Osteoblast (primary cell): ENCODE results near the gene YES1. TPM values are rescaled to one million over a fixed set of nuclear protein-coding genes. Genes with fewer than 3 reads are reported as not detected.
A peak's percentile ranks its signal among the peaks of the same experiment; 100 is the strongest.

Experiments used
- DNase-seq: peaks from one replicate; pipeline ENCODE4 v3.0.0; 2011; ENCODE audit warnings: low spot score, mixed read lengths; ENCODE audit not compliant: insufficient read length; ENCODE audit errors: missing footprints
- H2AFZ ChIP-seq: 2 replicates; pipeline ENCODE4 v1.6.0; 2011; ENCODE audit warnings: mild to moderate bottlenecking, low read length
- H3K27ac ChIP-seq: 2 replicates; pipeline ENCODE4 v1.5.1; 2011; ENCODE audit warnings: mild to moderate bottlenecking, low read depth, low read length, moderate library complexity
- H3K27me3 ChIP-seq: 2 replicates; pipeline ENCODE4 v1.6.0; 2012; ENCODE audit warnings: mild to moderate bottlenecking, control low read depth, inconsistent platforms, low read length, moderate library complexity; ENCODE audit not compliant: insufficient read depth
- H3K36me3 ChIP-seq: 2 replicates; pipeline ENCODE4 v1.5.1; 2011; ENCODE audit warnings: mild to moderate bottlenecking, low read length, control low read depth, moderate library complexity; ENCODE audit not compliant: insufficient read depth
- H3K4me1 ChIP-seq: 2 replicates; pipeline ENCODE4 v1.5.1; 2011; ENCODE audit warnings: mild to moderate bottlenecking, low read length, control low read depth, moderate library complexity; ENCODE audit not compliant: insufficient read depth
- H3K4me2 ChIP-seq: 2 replicates; pipeline ENCODE4 v1.6.0; 2011; ENCODE audit warnings: mild to moderate bottlenecking, low read length; ENCODE audit not compliant: insufficient read depth
- H3K4me3 ChIP-seq: fragments of 200-600 bp; sonication (generic); 3 replicates; pipeline ENCODE4 v1.5.1; 2012; ENCODE audit warnings: mild to moderate bottlenecking, low read length, inconsistent platforms; ENCODE audit not compliant: insufficient read depth
- H3K79me2 ChIP-seq: 2 replicates; pipeline ENCODE4 v1.6.0; 2012; ENCODE audit warnings: mild to moderate bottlenecking, low read length, control low read depth, inconsistent platforms; ENCODE audit not compliant: insufficient read depth
- H3K9me3 ChIP-seq: 2 replicates; pipeline ENCODE4 v1.5.1; 2011; ENCODE audit warnings: low read depth, low read length, control low read depth
- H4K20me1 ChIP-seq: 2 replicates; pipeline ENCODE4 v1.6.0; 2012; ENCODE audit warnings: mild to moderate bottlenecking, low read length, control low read depth; ENCODE audit not compliant: insufficient read depth
- CTCF ChIP-seq: IDR thresholded peaks from 2 replicates; pipeline ENCODE4 v1.5.1; 2011; ENCODE audit warnings: mild to moderate bottlenecking, low read depth, low read length, moderate library complexity; ENCODE audit errors: extremely low read depth
- total RNA-seq: library from RNA; depleted of rRNA; stranded (reverse); fragments of >200 nt; gene quantifications from 2 replicates; pipeline ENCODE4 v1.2.3, GENCODE V29; 2012

Gene YES1
- total RNA-seq, 1 donor, result 99.5 TPM

- Histone ChIP-seq H3K4me1 (peaks cover 7% of the 10 kb centered on the region), H3K36me3 (no peaks in the 10 kb centered on the region), H3K27me3 (no peaks in the 10 kb centered on the region), H3K79me2 (no peaks in the 10 kb centered on the region), H4K20me1 (no peaks in the 10 kb centered on the region), H2AFZ (no peak overlapping the region), H3K9me3 (no peaks in the 10 kb centered on the region), H3K27ac (no peak overlapping the region), H3K4me2 (no peak overlapping the region), H3K4me3 (no peak overlapping the region)
- DNase-seq, result peak; percentile 37
- no peak for TF ChIP-seq CTCF
Measured at GRCh38 chr18:840516-840915, 28.5 kb upstream of the YES1 start.

- DNase-seq, result no peak
- no peak overlapping the region for H3K4me3 ChIP-seq
- no peak overlapping the region for H2AFZ ChIP-seq
- no peaks in the 10 kb centered on the region for H3K79me2 ChIP-seq
- no peak overlapping the region for H3K4me2 ChIP-seq
- no peaks in the 10 kb centered on the region for H4K20me1 ChIP-seq
- no peak for TF ChIP-seq CTCF
- H3K36me3 ChIP-seq, result no peaks in the 10 kb centered on the region
- peaks cover 2% of the 10 kb centered on the region for H3K4me1 ChIP-seq
- H3K9me3 ChIP-seq, result no peaks in the 10 kb centered on the region
- no peaks in the 10 kb centered on the region for H3K27me3 ChIP-seq
- H3K27ac ChIP-seq, result no peak overlapping the region
Measured at GRCh38 chr18:840023-840408, 28.0 kb upstream of the YES1 start.

GRCh38 chr18:839224-840022 is 27.4 kb upstream of the YES1 start:
- Histone ChIP-seq H3K27ac (no peak overlapping the region), H3K4me3 (peak overlapping the region; percentile 21)
- peak; percentile 93 for DNase-seq

More at GRCh38 chr18:839224-840022, 27.4 kb upstream of the YES1 start:
- peak; percentile 98 for TF ChIP-seq CTCF
- Histone ChIP-seq H3K9me3 (no peaks in the 10 kb centered on the region), H3K4me1 (peaks cover 2% of the 10 kb centered on the region), H3K36me3 (no peaks in the 10 kb centered on the region), H3K4me2 (peak overlapping the region; percentile 71), H2AFZ (peak overlapping the region; percentile 83), H4K20me1 (no peaks in the 10 kb centered on the region), H3K79me2 (no peaks in the 10 kb centered on the region), H3K27me3 (no peaks in the 10 kb centered on the region)
